GM06990 (cell line): ENCODE data around the gene OPTC.

ENCODE experiments used
- DNase-seq: peaks from one replicate; pipeline ENCODE4 v3.0.0-alpha.2; 2011; ENCODE audit not compliant: insufficient read length; ENCODE audit errors: extremely low read depth
- H3K27me3 ChIP-seq: replicated peaks from 2 replicates; pipeline ENCODE4 v1.6.0; 2011; ENCODE audit warnings: low read length; ENCODE audit not compliant: control insufficient read depth, insufficient read depth
- H3K36me3 ChIP-seq: 2 replicates; pipeline ENCODE4 v1.5.1; 2011; ENCODE audit warnings: low read length; ENCODE audit not compliant: control insufficient read depth, insufficient read depth
- H3K4me3 ChIP-seq: replicated peaks from 2 replicates; pipeline ENCODE4 v1.5.1; 2011; ENCODE audit warnings: low read depth, mild to moderate bottlenecking, control low read depth, low read length
- CTCF ChIP-seq: IDR thresholded peaks from 2 replicates; pipeline ENCODE4 v1.5.1; 2011; ENCODE audit warnings: low read length, control low read depth, mild to moderate bottlenecking, inconsistent platforms; ENCODE audit not compliant: insufficient read depth, poor library complexity, severe bottlenecking

Gene OPTC

GRCh38 chr1:203455706-203456105 is 38.2 kb upstream of the OPTC start:
- TF ChIP-seq CTCF = no peak
- no peak for DNase-seq
- no peaks in the 10 kb centered on the region for H3K27me3 ChIP-seq
- H3K4me3 ChIP-seq = no peak overlapping the region
- no peaks in the 10 kb centered on the region for H3K36me3 ChIP-seq

DNA sequence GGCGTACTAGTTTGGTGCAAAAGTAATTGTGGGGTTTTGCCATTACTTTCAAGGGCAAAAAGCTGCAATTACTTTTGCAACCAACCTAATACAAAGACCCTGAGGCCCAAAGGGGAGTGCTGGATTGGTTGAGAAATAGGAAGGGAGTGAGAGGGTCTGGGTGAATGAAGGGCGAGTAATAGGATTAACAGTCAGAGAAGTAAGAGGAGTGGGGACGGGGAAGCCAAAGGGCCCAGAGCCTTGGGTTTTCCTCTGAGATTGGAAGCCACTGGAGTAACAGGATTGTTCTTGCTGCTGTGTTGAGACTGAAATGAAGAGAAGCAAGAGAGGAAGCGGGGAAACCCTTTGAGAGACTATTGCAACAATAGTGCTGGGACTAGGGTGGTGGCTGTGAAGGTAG is 37.4 kb upstream of the OPTC start:
- H3K36me3 ChIP-seq = no peaks in the 10 kb centered on the region
- TF ChIP-seq CTCF = no peak
- H3K4me3 ChIP-seq = no peak overlapping the region
- no peak for DNase-seq
- H3K27me3 ChIP-seq = no peaks in the 10 kb centered on the region

DNA sequence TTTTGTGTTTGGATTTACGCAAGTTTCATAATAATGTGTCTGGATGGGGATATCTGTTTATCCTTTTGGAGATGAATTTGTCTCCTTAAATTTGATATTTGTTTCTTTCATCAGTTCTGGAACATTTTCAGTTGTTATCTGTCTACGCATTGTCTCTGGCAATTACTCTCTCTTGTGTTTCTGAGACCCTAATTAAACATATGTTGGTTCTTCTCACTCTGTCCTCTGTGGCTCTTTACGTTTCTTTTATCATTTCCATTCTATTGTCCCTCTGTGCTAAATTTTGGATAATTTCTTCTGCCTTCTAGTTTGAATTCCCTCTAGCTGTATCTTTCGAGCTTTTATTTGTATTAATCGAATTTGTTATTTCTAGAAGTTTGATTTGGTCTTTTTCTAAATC is 35.9 kb upstream of the OPTC start:
- no peaks in the 10 kb centered on the region for H3K27me3 ChIP-seq
- no peak for DNase-seq
- no peak for TF ChIP-seq CTCF
- no peak overlapping the region for H3K4me3 ChIP-seq
- H3K36me3 ChIP-seq = no peaks in the 10 kb centered on the region

GRCh38 chr1:203459671-203460201 is 34.2 kb upstream of the OPTC start:
- H3K4me3 ChIP-seq = no peak overlapping the region
- TF ChIP-seq CTCF = no peak
- no peak for DNase-seq

DNA sequence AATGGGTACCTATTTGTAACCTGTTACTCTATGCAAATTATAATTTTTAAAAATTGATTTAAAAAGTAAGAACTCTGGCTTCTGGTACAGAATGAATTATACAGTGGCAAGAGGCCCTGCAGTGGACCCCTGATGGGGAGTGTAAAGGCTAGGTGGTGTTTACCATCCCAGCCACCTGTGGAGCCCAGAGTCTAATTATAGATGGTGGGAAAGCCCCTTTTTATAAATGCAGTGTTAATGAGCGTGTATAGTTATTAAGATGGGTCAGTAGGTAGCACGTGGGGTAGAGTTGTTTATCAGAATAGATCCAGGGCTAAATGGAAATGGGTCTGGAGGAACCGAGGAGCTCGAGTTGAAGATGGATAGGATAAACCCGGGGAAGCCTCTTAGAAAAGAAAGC is 32.2 kb upstream of the OPTC start:
- no peak for DNase-seq
- H3K27me3 ChIP-seq = no peaks in the 10 kb centered on the region
- no peak overlapping the region for H3K4me3 ChIP-seq
- no peaks in the 10 kb centered on the region for H3K36me3 ChIP-seq
- no peak for TF ChIP-seq CTCF

More at GRCh38 chr1:203459671-203460201, 34.2 kb upstream of the OPTC start:
- Histone ChIP-seq H3K27me3 (no peaks in the 10 kb centered on the region), H3K36me3 (no peaks in the 10 kb centered on the region)

GRCh38 chr1:203462143-203462542 is 31.8 kb upstream of the OPTC start:
- DNase-seq = no peak
- TF ChIP-seq CTCF = no peak
- no peaks in the 10 kb centered on the region for H3K27me3 ChIP-seq
- H3K4me3 ChIP-seq = no peak overlapping the region
- no peaks in the 10 kb centered on the region for H3K36me3 ChIP-seq
